Testis (tissue), 3 donors: ENCODE measurements around the gene ARMC2. TPM values are rescaled to one million over a fixed set of nuclear protein-coding genes. Genes with fewer than 3 reads are reported as not detected.

Source experiments
- DNase-seq: peaks from one replicate; pipeline ENCODE4 v3.0.0-alpha.2; 2019
- H3K27ac ChIP-seq, 2 donors: fragments of 200-600 bp; sonication (generic); one replicate each; pipeline ENCODE4 v1.5.1; 2019
- H3K27me3 ChIP-seq: fragments of 200-600 bp; sonication (generic); one replicate; pipeline ENCODE4 v1.5.1; 2019
- H3K36me3 ChIP-seq: fragments of 200-600 bp; sonication (generic); one replicate; pipeline ENCODE4 v1.5.1; 2017; ENCODE audit warnings: low read depth; ENCODE audit errors: missing control alignments
- H3K4me1 ChIP-seq: fragments of 200-600 bp; sonication (generic); one replicate; pipeline ENCODE4 v1.5.1; 2019
- H3K4me3 ChIP-seq, 2 donors: fragments of 200-600 bp; sonication (generic); one replicate each; pipeline ENCODE4 v1.5.1; 2017 to 2019
- H3K9me3 ChIP-seq: fragments of 200-600 bp; sonication (generic); one replicate; pipeline ENCODE4 v1.5.1; 2017
- CTCF ChIP-seq, 3 experiments: fragments of 450-650 bp in 2 of 3; fragments of 200-600 bp in 1 of 3; sonication (generic) in 1 of 3; IDR thresholded peaks; one replicate each; pipeline ENCODE4 v1.5.1; 2016 to 2019; ENCODE audit warnings: antibody characterized with exemption in 3 of 3, mild to moderate bottlenecking in 2 of 3, moderate library complexity in 1 of 3
- POLR2A ChIP-seq: fragments of 450-650 bp; IDR thresholded peaks from one replicate; pipeline ENCODE4 v1.6.1; 2017; ENCODE audit warnings: antibody characterized with exemption, mild to moderate bottlenecking, moderate library complexity
- WGBS, 2 donors: methylation state at CpG; one replicate each; pipeline ENCODE4 v1.1.5; 2018; 5-methylcytosine and 5-hydroxymethylcytosine counted together
- intact Hi-C: fragments of 100-400 bp; cut with DNase I; formaldehyde crosslinking; loops from one replicate; pipeline ENCODE4 v1.15.1; 2023; ENCODE audit warnings: low total_unique reads
- polyA plus RNA-seq: library from polyadenylated mRNA; stranded (reverse); fragments of 350-450 nt; fragmentation: Illumina TruSeq; extraction: RNeasy Lipid Tissue Mini Kit (QIAGEN cat#74804); gene quantifications from one replicate; pipeline ENCODE4 v1.2.3, GENCODE V29; 2014; ENCODE audit warnings: low read depth, low replicate concordance; ENCODE audit not compliant: insufficient read depth
- total RNA-seq, 2 donors: library from RNA; depleted of rRNA; stranded (reverse); fragments of >200 nt; gene quantifications; one replicate each; pipeline ENCODE4 v1.2.3, GENCODE V29; 2016

The ARMC2 gene
- total and polyA plus RNA-seq, 3 donors from 2014 or later = 24.0 to 78.6 (median 51.4) TPM

DNA sequence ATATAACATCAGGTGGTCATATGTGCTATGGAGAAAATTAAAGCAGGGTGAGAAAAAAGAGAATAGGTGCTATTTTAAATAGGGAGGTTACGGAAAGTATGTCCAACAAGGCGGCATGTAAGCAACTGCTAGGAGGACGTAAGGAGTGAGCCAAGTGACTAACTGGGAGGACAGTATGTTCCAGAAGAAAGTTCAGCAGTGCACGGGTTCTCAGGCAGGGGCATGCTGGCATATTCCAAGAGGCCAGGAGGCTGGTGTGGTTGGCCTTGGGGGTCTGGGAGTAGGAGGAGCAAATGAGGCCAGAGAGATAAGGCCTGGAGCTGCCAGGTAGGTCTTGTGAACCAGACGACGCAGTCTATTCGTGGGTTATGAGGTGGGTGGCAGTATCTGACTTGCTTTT, 112.4 kb downstream of the ARMC2 start:
- intact Hi-C loops = no loop called here
- H3K36me3 ChIP-seq = no peaks in the 10 kb centered on the region
- H3K9me3 ChIP-seq = no peaks in the 10 kb centered on the region
- no peak for TF ChIP-seq CTCF (IDR thresholded peaks at IDR 0.05)
- TF ChIP-seq POLR2A = no peak
- DNase-seq = peak; percentile 76
- H3K4me3 ChIP-seq = no peak overlapping the region
- H3K4me1 ChIP-seq = peaks cover 17% of the 10 kb centered on the region
- WGBS, 2 donors = 37 to 55% methylated on average over 7 of the region's 7 CpGs
- H3K27me3 ChIP-seq = no peaks in the 10 kb centered on the region
- H3K27ac ChIP-seq = peak overlapping the region; percentile 82 to 92

GRCh38 chr6:108961077-108961476, 112.9 kb downstream of the ARMC2 start:
- no peaks in the 10 kb centered on the region for H3K9me3 ChIP-seq
- peaks cover 17% of the 10 kb centered on the region for H3K4me1 ChIP-seq
- no peaks in the 10 kb centered on the region for H3K36me3 ChIP-seq
- 77 to 83% methylated on average over 10 to 14 of the region's 14 CpGs for WGBS, 2 donors
- no peak overlapping the region for H3K4me3 ChIP-seq
- H3K27ac ChIP-seq = peak overlapping the region; percentile 82 to 92
- no peak for DNase-seq
- no peak for TF ChIP-seq POLR2A
- no peak for TF ChIP-seq CTCF (IDR thresholded peaks at IDR 0.05)
- H3K27me3 ChIP-seq = no peaks in the 10 kb centered on the region
- intact Hi-C loops = no loop called here

GRCh38 chr6:108961985-108962384, 113.8 kb downstream of the ARMC2 start:
- 87 to 90% methylated on average over 6 of the region's 6 CpGs for WGBS, 2 donors
- Histone ChIP-seq H3K4me3 (no peak overlapping the region), H3K36me3 (no peaks in the 10 kb centered on the region), H3K27me3 (no peaks in the 10 kb centered on the region), H3K4me1 (peaks cover 17% of the 10 kb centered on the region), H3K27ac (no peak overlapping the region), H3K9me3 (no peaks in the 10 kb centered on the region)
- intact Hi-C loops = no loop called here
- DNase-seq = no peak
- TF ChIP-seq CTCF (IDR thresholded peaks at IDR 0.05) (no peak), POLR2A (no peak)

DNA sequence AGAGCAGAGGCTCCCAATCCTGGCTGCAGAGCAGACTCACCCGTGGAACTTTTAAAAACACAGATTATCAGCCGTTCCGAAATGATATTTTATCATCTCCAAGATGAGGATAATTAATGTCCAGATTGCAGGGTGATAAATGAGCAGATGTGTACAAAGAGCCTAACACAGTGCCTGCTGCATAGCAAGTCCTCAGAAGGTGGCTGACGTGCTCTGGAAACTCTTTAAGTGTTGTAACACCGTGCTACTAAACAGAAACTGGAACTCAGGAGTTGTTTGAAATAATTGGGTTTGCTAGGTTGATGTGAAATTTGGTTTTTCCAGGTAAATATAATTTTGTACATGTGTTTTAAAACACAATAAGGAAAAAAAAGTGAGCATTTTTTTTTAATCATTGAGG, 118.0 kb downstream of the ARMC2 start:
- intact Hi-C loops = no loop called here
- no peak for TF ChIP-seq CTCF (IDR thresholded peaks at IDR 0.05)
- Histone ChIP-seq H3K36me3 (no peaks in the 10 kb centered on the region), H3K4me3 (no peak overlapping the region), H3K27me3 (no peaks in the 10 kb centered on the region), H3K27ac (no peak overlapping the region), H3K4me1 (peaks cover 1% of the 10 kb centered on the region), H3K9me3 (no peaks in the 10 kb centered on the region)
- 86 to 90% methylated on average over 5 of the region's 5 CpGs for WGBS, 2 donors
- DNase-seq = no peak

DNA sequence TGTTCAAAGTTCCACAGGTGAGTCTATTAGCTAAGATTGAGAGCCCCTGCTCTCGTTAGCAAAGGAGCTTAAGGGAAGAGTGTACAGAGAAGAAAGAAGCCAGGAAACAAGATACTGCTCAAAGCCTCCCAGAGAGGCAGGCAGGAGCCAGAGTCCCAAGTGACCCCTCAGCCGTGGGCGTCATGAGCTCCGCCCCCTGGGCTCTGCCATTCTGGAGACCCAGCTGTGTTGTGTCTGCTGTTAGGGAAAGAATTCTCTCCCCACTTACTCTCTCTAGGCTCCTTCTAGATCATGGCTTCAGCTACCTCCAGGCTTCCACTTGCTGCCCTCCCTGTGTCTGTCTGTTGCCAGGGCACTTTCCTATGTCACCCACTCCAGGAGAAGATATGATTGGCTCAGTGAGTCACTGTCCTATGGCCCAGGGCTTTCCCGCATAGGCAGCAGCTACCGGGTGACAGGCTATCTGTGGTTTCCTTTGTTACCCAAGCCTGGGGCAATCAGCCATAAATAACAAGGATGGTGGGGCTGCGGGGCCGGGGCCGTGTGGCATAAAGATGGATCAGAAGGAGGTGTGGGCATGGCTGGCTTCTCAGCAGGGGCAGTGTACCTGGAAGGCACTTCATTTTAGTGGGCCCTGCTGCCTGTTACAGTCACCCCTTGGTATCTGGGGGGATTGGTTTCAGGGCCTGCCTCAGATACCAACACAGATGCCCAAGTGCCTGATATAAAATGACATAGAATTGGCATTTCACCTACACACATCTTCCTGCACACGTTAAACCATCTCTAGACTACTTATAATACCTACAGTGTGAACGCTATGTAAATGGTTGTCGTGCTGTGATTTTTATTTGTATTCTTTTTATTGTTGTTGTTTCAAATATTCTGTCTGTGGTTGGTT, 118.9 kb downstream of the ARMC2 start:
- intact Hi-C loops = no loop called here
- Histone ChIP-seq H3K36me3 (no peaks in the 10 kb centered on the region), H3K4me3 (no peak overlapping the region), H3K27me3 (no peaks in the 10 kb centered on the region), H3K27ac (no peak overlapping the region), H3K4me1 (no peaks in the 10 kb centered on the region), H3K9me3 (no peaks in the 10 kb centered on the region)
- 61 to 77% methylated on average over 10 to 12 of the region's 12 CpGs for WGBS, 2 donors
- no peak for DNase-seq
- TF ChIP-seq CTCF (IDR thresholded peaks at IDR 0.05) (no peak), POLR2A (no peak)
